ENCODE measurements around the gene CCDC148.

The CCDC148 gene

GRCh38 chr2:158456309-158457066 lies at the start of gene CCDC148, which contains the start of gene PKP4:
Gene CCDC148, minus strand, starts transcription at chr2:158456753. Its CDS starts 314 bp downstream, at chr2:158456439.
Gene PKP4, plus strand, starts transcription at chr2:158456952. Its CDS starts 76,233 bp downstream, at chr2:158533185.
- peaks cover 18% of the 10 kb centered on the region for H3K4me1 ChIP-seq (ENCODE audit: insufficient read depth, poor library complexity, severe bottlenecking)
- ATAC-seq (ENCODE audit: low read depth), result peak; percentile 88
- H3K27me3 ChIP-seq (ENCODE audit: insufficient read depth, poor library complexity, severe bottlenecking), result no peaks in the 10 kb centered on the region
- H3K36me3 ChIP-seq (ENCODE audit: low read depth), result peaks cover 8% of the 10 kb centered on the region
- H3K4me3 ChIP-seq (ENCODE audit: severe bottlenecking), result peak within 1 kb of the TSS; percentile 64
- H3K27ac ChIP-seq (ENCODE audit: poor library complexity, severe bottlenecking), result peak within 1 kb of the TSS; percentile 82
- H3K9me3 ChIP-seq (ENCODE audit: severe bottlenecking), result no peaks in the 10 kb centered on the region
- TF ChIP-seq, protein P1, sequence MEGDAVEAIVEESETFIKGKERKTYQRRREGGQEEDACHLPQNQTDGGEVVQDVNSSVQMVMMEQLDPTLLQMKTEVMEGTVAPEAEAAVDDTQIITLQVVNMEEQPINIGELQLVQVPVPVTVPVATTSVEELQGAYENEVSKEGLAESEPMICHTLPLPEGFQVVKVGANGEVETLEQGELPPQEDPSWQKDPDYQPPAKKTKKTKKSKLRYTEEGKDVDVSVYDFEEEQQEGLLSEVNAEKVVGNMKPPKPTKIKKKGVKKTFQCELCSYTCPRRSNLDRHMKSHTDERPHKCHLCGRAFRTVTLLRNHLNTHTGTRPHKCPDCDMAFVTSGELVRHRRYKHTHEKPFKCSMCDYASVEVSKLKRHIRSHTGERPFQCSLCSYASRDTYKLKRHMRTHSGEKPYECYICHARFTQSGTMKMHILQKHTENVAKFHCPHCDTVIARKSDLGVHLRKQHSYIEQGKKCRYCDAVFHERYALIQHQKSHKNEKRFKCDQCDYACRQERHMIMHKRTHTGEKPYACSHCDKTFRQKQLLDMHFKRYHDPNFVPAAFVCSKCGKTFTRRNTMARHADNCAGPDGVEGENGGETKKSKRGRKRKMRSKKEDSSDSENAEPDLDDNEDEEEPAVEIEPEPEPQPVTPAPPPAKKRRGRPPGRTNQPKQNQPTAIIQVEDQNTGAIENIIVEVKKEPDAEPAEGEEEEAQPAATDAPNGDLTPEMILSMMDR (IDR thresholded peaks at IDR 0.05; ENCODE audit: poor library complexity, severe bottlenecking), result no peak
- DNase-seq (ENCODE audit: low spot score), result peak; percentile 92

DNA sequence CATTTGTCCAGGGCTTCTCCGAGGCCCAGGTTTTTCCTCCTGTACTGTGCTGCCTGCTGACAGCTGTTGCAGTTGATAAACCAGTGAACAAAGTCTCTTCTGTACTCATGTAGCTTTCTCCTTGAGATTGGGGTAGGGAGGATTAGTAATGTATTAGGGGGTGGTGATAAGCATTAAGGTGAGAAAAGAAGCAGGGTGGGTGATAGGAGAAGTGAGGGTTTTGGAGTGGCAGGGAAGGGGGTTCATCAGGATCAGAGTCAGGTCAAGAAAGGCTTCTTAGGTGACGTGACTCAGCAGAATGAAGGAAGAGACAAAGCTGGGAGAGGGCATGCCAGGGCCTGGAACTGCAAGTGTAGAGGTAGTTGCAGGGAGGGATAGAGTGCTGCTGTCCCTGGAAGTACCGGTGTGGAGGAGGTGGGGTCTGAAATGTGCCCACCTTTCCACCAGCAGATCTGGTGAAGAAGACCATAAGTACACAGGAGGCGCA lies 48.9 kb upstream of the CCDC148 start:
- peak; percentile 65; the same call in 2 of the 3 replicates for ATAC-seq (ENCODE audit: low read depth)
- H3K27ac ChIP-seq (ENCODE audit: poor library complexity, severe bottlenecking), result peak overlapping the region; percentile 39

GRCh38 chr2:158504088-158504487 lies 47.5 kb upstream of the CCDC148 start:
- TF ChIP-seq, protein P1 (IDR thresholded peaks at IDR 0.05; ENCODE audit: poor library complexity, severe bottlenecking), result no peak
- no peak overlapping the region for H3K27ac ChIP-seq (ENCODE audit: poor library complexity, severe bottlenecking)
- no peaks in the 10 kb centered on the region for H3K27me3 ChIP-seq (ENCODE audit: insufficient read depth, poor library complexity, severe bottlenecking)
- H3K36me3 ChIP-seq (ENCODE audit: low read depth), result no peaks in the 10 kb centered on the region
- H3K9me3 ChIP-seq (ENCODE audit: severe bottlenecking), result no peaks in the 10 kb centered on the region
- peaks cover 26% of the 10 kb centered on the region for H3K4me1 ChIP-seq (ENCODE audit: insufficient read depth, poor library complexity, severe bottlenecking)
- no peak for DNase-seq (ENCODE audit: low spot score)
- no peak for ATAC-seq (ENCODE audit: low read depth)
- H3K4me3 ChIP-seq (ENCODE audit: severe bottlenecking), result no peak overlapping the region

More for the DNA sequence above, 48.9 kb upstream of the CCDC148 start:
- H3K4me3 ChIP-seq (ENCODE audit: severe bottlenecking), result no peak overlapping the region
- no peaks in the 10 kb centered on the region for H3K9me3 ChIP-seq (ENCODE audit: severe bottlenecking)
- no peak for DNase-seq (ENCODE audit: low spot score)
- TF ChIP-seq, protein P1 (IDR thresholded peaks at IDR 0.05; ENCODE audit: poor library complexity, severe bottlenecking), result no peak
- no peaks in the 10 kb centered on the region for H3K27me3 ChIP-seq (ENCODE audit: insufficient read depth, poor library complexity, severe bottlenecking)
- H3K36me3 ChIP-seq (ENCODE audit: low read depth), result no peaks in the 10 kb centered on the region
- H3K4me1 ChIP-seq (ENCODE audit: insufficient read depth, poor library complexity, severe bottlenecking), result peaks cover 30% of the 10 kb centered on the region

DNA sequence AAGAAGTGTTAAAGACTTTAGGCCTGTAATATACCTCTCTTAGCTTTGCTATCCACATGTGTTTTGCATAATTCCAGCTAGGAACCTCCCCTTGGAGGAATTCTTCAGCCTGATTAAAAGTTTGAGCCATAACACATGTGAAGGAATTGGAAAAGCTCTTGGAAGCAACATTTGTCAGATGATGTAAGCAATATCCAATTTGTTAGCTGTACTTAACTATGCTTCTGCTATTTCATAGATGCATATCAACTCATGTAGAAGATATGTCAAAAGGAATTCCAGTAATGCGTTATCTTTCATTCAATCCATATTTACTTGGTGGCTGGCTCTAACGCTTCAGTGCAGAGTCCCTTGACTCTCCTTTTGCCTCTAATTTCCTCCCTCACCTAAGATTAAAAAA lies 46.4 kb upstream of the CCDC148 start:
- Histone ChIP-seq H3K36me3 (ENCODE audit: low read depth) (no peaks in the 10 kb centered on the region), H3K9me3 (ENCODE audit: severe bottlenecking) (no peaks in the 10 kb centered on the region), H3K4me1 (ENCODE audit: insufficient read depth, poor library complexity, severe bottlenecking) (peaks cover 29% of the 10 kb centered on the region), H3K27me3 (ENCODE audit: insufficient read depth, poor library complexity, severe bottlenecking) (no peaks in the 10 kb centered on the region), H3K27ac (ENCODE audit: poor library complexity, severe bottlenecking) (peak overlapping the region; percentile 4), H3K4me3 (ENCODE audit: severe bottlenecking) (no peak overlapping the region)
- ATAC-seq (ENCODE audit: low read depth) (peak; percentile 51; the same call in 2 of the 3 replicates), DNase-seq (ENCODE audit: low spot score) (no peak)
- TF ChIP-seq, protein P1 (IDR thresholded peaks at IDR 0.05; ENCODE audit: poor library complexity, severe bottlenecking), result no peak

GRCh38 chr2:158501301-158501700 lies 44.7 kb upstream of the CCDC148 start:
- no peak for DNase-seq (ENCODE audit: low spot score)
- TF ChIP-seq, protein P1 (IDR thresholded peaks at IDR 0.05; ENCODE audit: poor library complexity, severe bottlenecking), result no peak
- Histone ChIP-seq H3K36me3 (ENCODE audit: low read depth) (no peaks in the 10 kb centered on the region), H3K27ac (ENCODE audit: poor library complexity, severe bottlenecking) (no peak overlapping the region), H3K27me3 (ENCODE audit: insufficient read depth, poor library complexity, severe bottlenecking) (no peaks in the 10 kb centered on the region), H3K4me1 (ENCODE audit: insufficient read depth, poor library complexity, severe bottlenecking) (peaks cover 46% of the 10 kb centered on the region), H3K9me3 (ENCODE audit: severe bottlenecking) (no peaks in the 10 kb centered on the region), H3K4me3 (ENCODE audit: severe bottlenecking) (no peak overlapping the region)
- ATAC-seq (ENCODE audit: low read depth), result no peak
